Measurements from ENCODE around the gene WEE2.

- TF ChIP-seq CTCF (IDR thresholded peaks at IDR 0.05): no peak
- TF ChIP-seq POLR2A (IDR thresholded peaks at IDR 0.05): no peak
These were observed 7.8 kb upstream of the WEE2 start for GRCh38 chr7:141700296-141700847.

All from Peyer's patch (tissue), 4 donors.